Smooth muscle cell (in vitro differentiated cells): Measurements from ENCODE around the gene CCDC85C. TPM values are rescaled to one million over a fixed set of nuclear protein-coding genes. Genes with fewer than 3 reads are reported as not detected.
A peak's percentile ranks its signal among the peaks of the same experiment; 100 is the strongest.

ENCODE experiments used
- DNase-seq: peaks from one replicate; lab custom pipeline; 2025; ENCODE audit not compliant: unreplicated experiment; lab: John Stamatoyannopoulos, UW
- H2AFZ ChIP-seq: fragments of 200-600 bp; sonication (generic); 2 replicates; pipeline ENCODE4 v1.6.0; 2016; ENCODE audit warnings: antibody characterized with exemption, low read depth, mild to moderate bottlenecking
- H3F3A ChIP-seq: fragments of 200-600 bp; sonication (generic); 2 replicates; pipeline ENCODE4 v1.6.0; 2017; ENCODE audit warnings: antibody characterized with exemption, low read depth
- H3K27ac ChIP-seq: fragments of 200-600 bp; sonication (generic); 2 replicates; pipeline ENCODE4 v1.5.1; 2016; ENCODE audit warnings: low read depth, mild to moderate bottlenecking
- H3K27me3 ChIP-seq: fragments of 200-600 bp; sonication (generic); 2 replicates; pipeline ENCODE4 v1.6.1; 2016; ENCODE audit warnings: low read depth, mild to moderate bottlenecking
- H3K36me3 ChIP-seq: fragments of 200-600 bp; sonication (generic); 2 replicates; pipeline ENCODE4 v1.5.1; 2016; ENCODE audit warnings: low read depth
- H3K4me1 ChIP-seq: fragments of 200-600 bp; sonication (generic); 2 replicates; pipeline ENCODE4 v1.5.1; 2016; ENCODE audit warnings: low read depth
- H3K4me2 ChIP-seq: fragments of 200-600 bp; sonication (generic); 2 replicates; pipeline ENCODE4 v1.6.0; 2016; ENCODE audit warnings: mild to moderate bottlenecking
- H3K4me3 ChIP-seq: fragments of 200-600 bp; sonication (generic); 2 replicates; pipeline ENCODE4 v1.5.1; 2016; ENCODE audit warnings: mild to moderate bottlenecking
- H3K79me2 ChIP-seq: fragments of 200-600 bp; sonication (generic); 2 replicates; pipeline ENCODE4 v1.6.0; 2016; ENCODE audit warnings: low read depth, mild to moderate bottlenecking
- H3K9ac ChIP-seq: fragments of 200-600 bp; sonication (generic); 2 replicates; pipeline ENCODE4 v1.6.0; 2016; ENCODE audit warnings: low read depth
- H3K9me3 ChIP-seq: fragments of 200-600 bp; sonication (generic); replicated peaks from 2 replicates; pipeline ENCODE4 v1.5.1; 2016; ENCODE audit warnings: low read depth
- H4K20me1 ChIP-seq: fragments of 200-600 bp; sonication (generic); 2 replicates; pipeline ENCODE4 v1.6.0; 2016; ENCODE audit warnings: low read depth
- WGBS: methylation state at CpG from one replicate; pipeline ENCODE4 v1.1.7; 2016; ENCODE audit warnings: low lambda C conversion rate; 5-methylcytosine and 5-hydroxymethylcytosine counted together
- polyA plus RNA-seq: library from polyadenylated mRNA; unstranded; fragments of >200 nt; fragmentation: Nextera tagmentation; extraction: Ambion mirVana; gene quantifications from 2 replicates; pipeline ENCODE4 v1.2.1, GENCODE V29; 2016
- total RNA-seq: library from RNA; depleted of rRNA; stranded (reverse); fragments of >200 nt; gene quantifications from 2 replicates; pipeline ENCODE4 v1.2.3, GENCODE V29; 2014
- TF ChIP-seq, protein P1 (sequence below): fragments of 200-600 bp; sonication (generic); IDR thresholded peaks from 2 replicates; pipeline ENCODE4 v1.5.1; 2017; ENCODE audit warnings: borderline replicate concordance, mild to moderate bottlenecking, antibody characterized with exemption; ENCODE audit not compliant: insufficient read depth, poor library complexity, severe bottlenecking

The CCDC85C gene
- total and polyA plus RNA-seq, 2 experiments from 2014 or later = 4.0 to 6.5 TPM

DNA sequence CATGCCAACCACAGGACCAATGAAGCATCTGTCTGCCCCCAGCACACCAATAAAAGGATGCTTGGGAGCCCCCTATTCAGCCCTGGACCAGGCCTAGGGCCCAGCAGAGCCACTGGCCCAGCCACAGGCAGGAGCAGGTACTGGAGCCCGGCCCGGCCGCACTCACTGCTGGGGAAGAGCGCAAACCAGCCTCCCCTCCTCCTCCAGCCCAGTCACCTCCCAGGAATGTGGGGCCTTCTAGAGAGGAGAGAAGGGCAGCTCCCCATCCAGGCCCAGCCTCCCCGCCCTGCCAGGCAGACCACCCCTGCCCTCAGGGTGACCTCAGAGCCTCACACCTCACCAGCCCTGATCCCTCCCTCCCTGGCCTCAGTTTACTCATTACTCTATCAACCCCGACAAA is 66.6 kb downstream of the CCDC85C start:
- TF ChIP-seq, protein P1, sequence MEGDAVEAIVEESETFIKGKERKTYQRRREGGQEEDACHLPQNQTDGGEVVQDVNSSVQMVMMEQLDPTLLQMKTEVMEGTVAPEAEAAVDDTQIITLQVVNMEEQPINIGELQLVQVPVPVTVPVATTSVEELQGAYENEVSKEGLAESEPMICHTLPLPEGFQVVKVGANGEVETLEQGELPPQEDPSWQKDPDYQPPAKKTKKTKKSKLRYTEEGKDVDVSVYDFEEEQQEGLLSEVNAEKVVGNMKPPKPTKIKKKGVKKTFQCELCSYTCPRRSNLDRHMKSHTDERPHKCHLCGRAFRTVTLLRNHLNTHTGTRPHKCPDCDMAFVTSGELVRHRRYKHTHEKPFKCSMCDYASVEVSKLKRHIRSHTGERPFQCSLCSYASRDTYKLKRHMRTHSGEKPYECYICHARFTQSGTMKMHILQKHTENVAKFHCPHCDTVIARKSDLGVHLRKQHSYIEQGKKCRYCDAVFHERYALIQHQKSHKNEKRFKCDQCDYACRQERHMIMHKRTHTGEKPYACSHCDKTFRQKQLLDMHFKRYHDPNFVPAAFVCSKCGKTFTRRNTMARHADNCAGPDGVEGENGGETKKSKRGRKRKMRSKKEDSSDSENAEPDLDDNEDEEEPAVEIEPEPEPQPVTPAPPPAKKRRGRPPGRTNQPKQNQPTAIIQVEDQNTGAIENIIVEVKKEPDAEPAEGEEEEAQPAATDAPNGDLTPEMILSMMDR = no peak
- WGBS = 53% methylated on average over 2 of the region's 6 CpGs
- Histone ChIP-seq H3K9ac (no peak overlapping the region), H3K4me3 (no peak overlapping the region), H3K27me3 (no peaks in the 10 kb centered on the region), H2AFZ (no peak overlapping the region), H3K36me3 (no peaks in the 10 kb centered on the region), H3K4me1 (peaks cover 59% of the 10 kb centered on the region), H4K20me1 (peaks cover 16% of the 10 kb centered on the region), H3K9me3 (no peaks in the 10 kb centered on the region), H3K79me2 (peaks cover under 1% of the 10 kb centered on the region), H3K4me2 (peak overlapping the region; percentile 70), H3K27ac (no peak overlapping the region), H3F3A (no peaks in the 10 kb centered on the region)
- no peak for DNase-seq

DNA sequence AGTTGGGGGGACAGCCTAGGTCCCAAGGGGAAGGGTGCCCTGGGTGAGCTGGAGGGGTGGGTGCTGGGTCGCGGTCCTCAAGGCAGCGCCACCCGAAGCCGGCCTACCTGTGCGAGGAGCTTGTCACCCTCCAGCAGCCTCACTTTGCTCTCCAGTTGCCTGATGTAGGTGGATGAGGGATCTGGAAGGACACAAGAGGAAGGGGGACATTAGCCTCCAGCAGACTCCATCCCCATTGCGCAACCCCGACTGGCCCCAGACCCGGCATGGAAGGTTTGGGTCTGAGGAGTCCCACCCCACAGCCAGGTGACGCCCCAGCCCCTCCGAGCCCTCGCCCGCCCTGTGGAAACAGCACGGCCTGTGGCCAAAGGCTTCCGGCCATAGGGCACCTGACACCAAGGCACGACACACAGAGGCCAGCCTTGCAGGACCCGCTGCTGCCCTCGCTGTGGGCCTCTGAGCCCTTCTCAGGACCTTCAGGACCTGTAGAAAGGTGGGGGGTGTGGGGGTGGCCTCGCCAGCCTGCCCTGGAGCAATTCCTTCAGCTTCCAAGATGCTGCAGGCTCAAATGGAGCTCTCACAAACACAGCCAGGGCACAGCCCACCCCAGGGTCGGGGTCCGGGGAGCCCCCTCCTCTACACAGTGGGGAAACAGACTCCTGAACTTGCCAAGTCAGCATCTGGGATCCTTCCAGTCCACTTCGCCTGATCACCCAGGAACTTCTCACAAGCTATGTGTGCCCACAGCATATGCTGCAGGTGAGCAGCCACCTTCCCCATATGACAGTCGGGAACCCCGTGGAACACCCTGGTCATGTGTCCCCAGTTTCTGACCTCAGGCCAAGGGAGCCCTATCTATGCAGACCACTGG is 67.9 kb downstream of the CCDC85C start:
- no peak overlapping the region for H3K9ac ChIP-seq
- peaks cover 54% of the 10 kb centered on the region for H3K4me1 ChIP-seq
- DNase-seq = no peak
- 98% methylated on average over 23 of the region's 24 CpGs for WGBS
- H3F3A ChIP-seq = no peaks in the 10 kb centered on the region
- H3K36me3 ChIP-seq = no peaks in the 10 kb centered on the region
- no peak overlapping the region for H2AFZ ChIP-seq
- no peak overlapping the region for H3K4me2 ChIP-seq
- no peaks in the 10 kb centered on the region for H3K79me2 ChIP-seq
- H3K4me3 ChIP-seq = no peak overlapping the region
- no peak overlapping the region for H3K27ac ChIP-seq
- no peaks in the 10 kb centered on the region for H3K27me3 ChIP-seq
- TF ChIP-seq, protein P1 = no peak
- no peaks in the 10 kb centered on the region for H3K9me3 ChIP-seq
- H4K20me1 ChIP-seq = peaks cover 3% of the 10 kb centered on the region

GRCh38 chr14:99535448-99535847 is 68.6 kb downstream of the CCDC85C start:
- no peak for DNase-seq
- Histone ChIP-seq H3K4me1 (peaks cover 54% of the 10 kb centered on the region), H2AFZ (no peak overlapping the region), H3F3A (no peaks in the 10 kb centered on the region), H3K9ac (no peak overlapping the region), H3K4me3 (no peak overlapping the region), H4K20me1 (no peaks in the 10 kb centered on the region), H3K27ac (no peak overlapping the region), H3K9me3 (no peaks in the 10 kb centered on the region), H3K36me3 (no peaks in the 10 kb centered on the region), H3K4me2 (no peak overlapping the region), H3K27me3 (no peaks in the 10 kb centered on the region), H3K79me2 (no peaks in the 10 kb centered on the region)
- TF ChIP-seq, protein P1 = no peak
- WGBS = 84% methylated on average over 8 of the region's 8 CpGs
